Pancreas (tissue), 10 donors: ENCODE results near the gene SIAH2. TPM values are rescaled to one million over a fixed set of nuclear protein-coding genes. Genes with fewer than 3 reads are reported as not detected.

ENCODE experiments used
- ATAC-seq, 4 donors: fragments of 200-7000 bp; cut with Tn5 transposase; one replicate each; pipeline versions ENCODE4 v1.8.0 to v1.9.1; 2020; ENCODE audit warnings: mild to moderate bottlenecking in 4 of 4, moderate library complexity in 4 of 4
- DNase-seq, 6 donors: peaks; one replicate each; pipeline ENCODE4 v3.0.0-alpha.2; 2020
- FAIRE-seq: peaks from 2 replicates; lab custom pipeline; 2012; peaks lifted over from hg19 to GRCh38; lab: Jason Lieb, UNC
- H3K27ac ChIP-seq, 4 donors: fragments of 200-600 bp; sonication (generic); 1 replicate in 3 of 4; 2 replicates in 1 of 4; pipeline versions ENCODE4 v1.5.0 to v1.8.0; 2020
- H3K27me3 ChIP-seq, 4 donors: fragments of 200-600 bp; one replicate each; pipeline ENCODE4 v1.8.0; 2021
- H3K36me3 ChIP-seq, 3 donors: fragments of 200-600 bp; sonication (generic) in 1 of 3; one replicate each; pipeline versions ENCODE4 v1.5.0 to v1.8.0; 2020 to 2021
- H3K4me1 ChIP-seq, 3 donors: fragments of 200-600 bp; one replicate each; pipeline ENCODE4 v1.8.0; 2021
- H3K4me3 ChIP-seq, 4 donors: fragments of 200-600 bp; sonication (generic) in 2 of 4; one replicate each; pipeline versions ENCODE4 v1.5.0 to v1.8.0; 2020 to 2021
- H3K9me3 ChIP-seq, 4 donors: fragments of 200-600 bp; one replicate each; pipeline ENCODE4 v1.8.0; 2021
- CTCF ChIP-seq, 4 donors: fragments of 200-600 bp; sonication (generic) in 3 of 4; IDR thresholded peaks; one replicate each; pipeline versions ENCODE4 v1.5.0 to v1.8.0; 2021; ENCODE audit warnings: antibody characterized with exemption in 4 of 4
- WGBS, 2 donors: extraction: QIAGEN DNeasy Blood & Tissue Kit; methylation state at CpG; one replicate each; pipeline ENCODE4 v1.1.7; 2013; 5-methylcytosine and 5-hydroxymethylcytosine counted together
- intact Hi-C, 3 donors: fragments of 100-400 bp; cut with DNase I; formaldehyde crosslinking; loops; one replicate each; pipeline versions ENCODE4 v1.11.1 to v1.14.2; 2022
- polyA plus RNA-seq, 2 donors: library from polyadenylated mRNA; stranded (reverse); fragments of 200-250 nt; gene quantifications; one replicate each; pipeline ENCODE4 v1.2.3, GENCODE V29; 2013
- total RNA-seq, 6 donors: library from RNA; stranded (reverse); fragmentation: NEBNext Ultra II Directional in 4 of 6; extraction: Animal tissue kit (Norgen Biotek cat#: 25700) in 4 of 6; gene quantifications; one replicate each; pipeline versions ENCODE4 v1.2.1 to v1.2.4, GENCODE V29; 2021 to 2023
- donor health status: healthy with polysubstance abuse.
- donor health status: DM: no; HTN: no; CAD: no; lungs with moderate emphysema.
- donor health status: DM: no; HTN: no; CAD: no.
- donor health status: control.
- donor health status: control.
- donor health status: Bipolar disorder and iron deficiency.
- donor health status: DM: yes; HTN: yes; CAD: no.
- donor health status: DM: no; HTN: no; CAD: no.
- donor health status: DM: no; HTN: no; CAD: no.
- donor health status: DM: yes; HTN: yes; CAD: no.

Gene SIAH2
- total and polyA plus RNA-seq, 8 donors, result 5.5 to 14.9 (median 13.1) TPM

GRCh38 chr3:150755902-150756301 lies 7.1 kb downstream of the SIAH2 start:
- H3K4me1 ChIP-seq, result peaks cover 12 to 51% (median 38%) of the 10 kb centered on the region in 3 donors
- FAIRE-seq (no peak), ATAC-seq (no peak), DNase-seq (no peak)
- H3K27ac ChIP-seq, result peak overlapping the region in 1 of 4 donors; percentile 18
- H3K36me3 ChIP-seq, result no peaks in the 10 kb centered on the region
- no peak for TF ChIP-seq CTCF (IDR thresholded peaks at IDR 0.05)
- H3K4me3 ChIP-seq, result no peak overlapping the region
- H3K9me3 ChIP-seq, result no peaks in the 10 kb centered on the region
- H3K27me3 ChIP-seq, result no peaks in the 10 kb centered on the region
- intact Hi-C loops, result no loop called here
- WGBS, 2 donors, result 81 to 93% methylated on average over 3 of the region's 3 CpGs

DNA sequence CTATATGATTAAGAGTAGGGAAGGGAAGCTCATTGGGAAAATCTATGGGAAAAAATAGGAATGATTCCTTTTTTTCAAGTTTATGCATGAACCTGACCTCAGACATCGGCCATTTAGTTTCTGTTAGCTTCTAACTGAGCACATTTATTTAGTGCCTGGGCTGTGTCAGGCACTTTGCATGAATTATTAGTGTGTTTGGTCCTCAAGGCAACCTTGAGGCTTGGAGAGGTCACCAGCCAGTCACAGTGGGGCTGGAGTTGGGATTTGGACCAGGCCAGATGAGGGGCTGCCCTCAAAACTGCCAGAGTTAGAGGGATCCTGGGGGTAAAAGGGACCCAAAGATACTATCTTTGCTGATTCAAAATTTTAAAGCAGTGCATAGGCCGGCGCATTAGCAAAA lies 8.1 kb downstream of the SIAH2 start:
- no peak overlapping the region for H3K4me3 ChIP-seq
- 96 to 99% methylated on average over 3 of the region's 3 CpGs for WGBS, 2 donors
- H3K36me3 ChIP-seq, result no peaks in the 10 kb centered on the region
- no peak overlapping the region for H3K27ac ChIP-seq
- peaks cover 18 to 53% (median 42%) of the 10 kb centered on the region in 3 donors for H3K4me1 ChIP-seq
- TF ChIP-seq CTCF (IDR thresholded peaks at IDR 0.05), result no peak
- ATAC-seq (no peak), FAIRE-seq (no peak), DNase-seq (no peak)
- no peaks in the 10 kb centered on the region for H3K9me3 ChIP-seq
- intact Hi-C loops, result no loop called here
- H3K27me3 ChIP-seq, result no peaks in the 10 kb centered on the region

GRCh38 chr3:150751781-150752263 lies 11.1 kb downstream of the SIAH2 start:
- WGBS, 2 donors, result 21 to 36% methylated on average over 2 of the region's 2 CpGs
- intact Hi-C loops, result no loop called here
- TF ChIP-seq CTCF (IDR thresholded peaks at IDR 0.05), result no peak
- FAIRE-seq, result no peak
- peak in 1 of 6 donors; percentile 18 for DNase-seq
- peak; percentile 55 to 79 (median 70) for ATAC-seq
- Histone ChIP-seq H3K27ac (peak overlapping the region in 2 of 4 donors; percentile 27 to 33), H3K36me3 (no peaks in the 10 kb centered on the region), H3K4me3 (no peak overlapping the region), H3K9me3 (no peaks in the 10 kb centered on the region), H3K27me3 (no peaks in the 10 kb centered on the region), H3K4me1 (peaks cover 30 to 57% (median 57%) of the 10 kb centered on the region in 3 donors)

DNA sequence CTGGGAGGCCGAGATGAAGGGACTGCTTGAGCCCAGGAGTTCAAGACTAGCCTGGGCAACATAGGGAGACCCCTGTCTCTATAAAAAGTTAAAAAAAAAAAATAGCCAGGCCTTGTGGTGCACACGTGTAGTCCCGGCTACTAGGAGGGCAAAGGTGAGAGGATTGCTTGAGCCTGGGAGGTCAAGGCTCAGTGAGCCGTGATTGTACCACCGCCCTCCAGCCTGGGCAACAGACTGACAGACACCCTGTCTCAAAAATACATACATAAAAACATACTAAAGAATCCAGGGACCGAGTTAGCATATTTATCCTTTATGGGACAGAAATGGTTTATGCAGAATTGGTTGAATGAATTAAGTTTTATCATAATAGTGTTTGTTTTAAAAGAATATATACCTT lies 13.7 kb downstream of the SIAH2 start:
- ATAC-seq (no peak), FAIRE-seq (no peak), DNase-seq (no peak)
- no peak for TF ChIP-seq CTCF (IDR thresholded peaks at IDR 0.05)
- no peak overlapping the region for H3K27ac ChIP-seq
- 57 to 62% methylated on average over 6 of the region's 6 CpGs for WGBS, 2 donors
- no peaks in the 10 kb centered on the region for H3K36me3 ChIP-seq
- H3K4me3 ChIP-seq, result no peak overlapping the region
- peaks cover 36 to 60% (median 52%) of the 10 kb centered on the region in 3 donors for H3K4me1 ChIP-seq
- no peaks in the 10 kb centered on the region for H3K27me3 ChIP-seq
- intact Hi-C loops, result no loop called here
- H3K9me3 ChIP-seq, result no peaks in the 10 kb centered on the region

- intact Hi-C loops, result no loop called here
- ATAC-seq, result no peak
- no peaks in the 10 kb centered on the region for H3K27me3 ChIP-seq
- 47 to 49% methylated on average over 1 of the region's 1 CpG for WGBS, 2 donors
- no peaks in the 10 kb centered on the region for H3K9me3 ChIP-seq
- no peak for TF ChIP-seq CTCF (IDR thresholded peaks at IDR 0.05)
- no peaks in the 10 kb centered on the region for H3K36me3 ChIP-seq
- peaks cover 40 to 60% (median 58%) of the 10 kb centered on the region in 3 donors for H3K4me1 ChIP-seq
- DNase-seq, result no peak
- H3K4me3 ChIP-seq, result no peak overlapping the region
- no peak for FAIRE-seq
- no peak overlapping the region for H3K27ac ChIP-seq
These were observed 14.3 kb downstream of the SIAH2 start for GRCh38 chr3:150748684-150749047.
